GM18870 (cell line): ENCODE results near the gene PLCL1.

Experiments
- ATAC-seq: cut with Tn5 transposase; IDR thresholded peaks from one replicate; pipeline ENCODE4 v1.9.1; 2021; ENCODE audit warnings: moderate library complexity; ENCODE audit not compliant: unreplicated experiment

Gene PLCL1

GRCh38 chr2:197852108-197852507, 47.7 kb downstream of the PLCL1 start:
- ATAC-seq, result no peak

- ATAC-seq, result no peak
Measured at GRCh38 chr2:197853549-197853948, 49.2 kb downstream of the PLCL1 start.

GRCh38 chr2:197857476-197858107, 53.2 kb downstream of the PLCL1 start:
- ATAC-seq, result no peak

GRCh38 chr2:197858607-197859140, 54.3 kb downstream of the PLCL1 start:
- no peak for ATAC-seq

GRCh38 chr2:197862246-197862955, 58.0 kb downstream of the PLCL1 start:
- ATAC-seq, result no peak

GRCh38 chr2:197863744-197864143, 59.4 kb downstream of the PLCL1 start:
- no peak for ATAC-seq

GRCh38 chr2:197866455-197866854, 62.1 kb downstream of the PLCL1 start:
- no peak for ATAC-seq

GRCh38 chr2:197867033-197867432, 62.6 kb downstream of the PLCL1 start:
- ATAC-seq, result no peak

- ATAC-seq, result no peak
Measured at GRCh38 chr2:197867624-197868023, 63.2 kb downstream of the PLCL1 start.

GRCh38 chr2:197868206-197868605, 63.8 kb downstream of the PLCL1 start:
- ATAC-seq, result no peak

GRCh38 chr2:197869041-197869440, 64.6 kb downstream of the PLCL1 start:
- ATAC-seq, result no peak

- ATAC-seq, result no peak
Measured at GRCh38 chr2:197869501-197870111, 65.2 kb downstream of the PLCL1 start.

GRCh38 chr2:197870137-197870536, 65.7 kb downstream of the PLCL1 start:
- no peak for ATAC-seq

- ATAC-seq, result no peak
Measured at GRCh38 chr2:197871780-197872456, 67.5 kb downstream of the PLCL1 start.

- ATAC-seq, result no peak
Measured at GRCh38 chr2:197873293-197873701, 68.9 kb downstream of the PLCL1 start.

GRCh38 chr2:197875763-197876162, 71.4 kb downstream of the PLCL1 start:
- ATAC-seq, result no peak

GRCh38 chr2:197876524-197876923, 72.1 kb downstream of the PLCL1 start:
- ATAC-seq, result no peak

- ATAC-seq, result no peak
Measured at GRCh38 chr2:197877038-197877437, 72.6 kb downstream of the PLCL1 start.

GRCh38 chr2:197878792-197879191, 74.4 kb downstream of the PLCL1 start:
- no peak for ATAC-seq

- ATAC-seq, result no peak
Measured at GRCh38 chr2:197879812-197880408, 75.5 kb downstream of the PLCL1 start.
